ENCODE measurements around the gene LCN6.

Gene LCN6

GRCh38 chr9:136744773-136745172 is 3.6 kb downstream of the LCN6 start:
- no peak for DNase-seq (ENCODE audit: low read depth in 2 of 2)

DNA sequence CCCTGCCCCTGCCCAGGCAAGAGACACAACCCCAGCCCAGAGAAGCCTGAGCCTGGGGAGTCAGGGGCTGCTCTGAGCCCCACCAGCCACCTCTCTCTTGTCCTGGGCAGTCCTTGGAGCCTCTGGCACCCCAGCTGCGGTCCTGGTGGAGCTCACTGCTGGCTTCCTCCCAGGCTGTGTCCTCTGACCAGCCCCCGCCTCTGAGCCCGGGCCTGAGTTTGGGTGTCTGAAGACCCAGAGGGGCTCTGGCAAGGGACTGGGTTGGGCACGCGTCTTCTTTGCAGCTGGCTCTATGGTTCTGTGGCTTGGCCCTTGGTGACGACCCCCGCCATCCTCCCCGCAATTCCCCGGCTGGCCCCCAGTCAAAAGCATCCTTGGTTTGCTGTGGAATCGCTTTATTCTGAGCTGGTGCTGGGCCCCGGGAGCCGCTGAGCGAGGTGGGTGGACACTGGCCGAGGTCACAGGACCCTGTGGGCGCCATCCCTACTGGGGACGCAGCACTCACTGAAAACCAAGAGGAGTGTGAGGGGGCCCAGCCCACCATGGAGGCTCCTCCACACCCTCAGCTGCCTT is 4.6 kb downstream of the LCN6 start:
- no peak for DNase-seq (ENCODE audit: low read depth in 2 of 2)

- no peak for DNase-seq (ENCODE audit: low read depth in 2 of 2)
These were observed 5.5 kb downstream of the LCN6 start, which contains the start of gene LCN10 for GRCh38 chr9:136742591-136743391. TSS of gene LCN10 (minus strand) at chr9:136742940. CDS start at chr9:136742903, 37 bp downstream.

- DNase-seq (ENCODE audit: low read depth in 2 of 2), result no peak
These were observed 6.3 kb downstream of the LCN6 start for GRCh38 chr9:136741883-136742571.

DNA sequence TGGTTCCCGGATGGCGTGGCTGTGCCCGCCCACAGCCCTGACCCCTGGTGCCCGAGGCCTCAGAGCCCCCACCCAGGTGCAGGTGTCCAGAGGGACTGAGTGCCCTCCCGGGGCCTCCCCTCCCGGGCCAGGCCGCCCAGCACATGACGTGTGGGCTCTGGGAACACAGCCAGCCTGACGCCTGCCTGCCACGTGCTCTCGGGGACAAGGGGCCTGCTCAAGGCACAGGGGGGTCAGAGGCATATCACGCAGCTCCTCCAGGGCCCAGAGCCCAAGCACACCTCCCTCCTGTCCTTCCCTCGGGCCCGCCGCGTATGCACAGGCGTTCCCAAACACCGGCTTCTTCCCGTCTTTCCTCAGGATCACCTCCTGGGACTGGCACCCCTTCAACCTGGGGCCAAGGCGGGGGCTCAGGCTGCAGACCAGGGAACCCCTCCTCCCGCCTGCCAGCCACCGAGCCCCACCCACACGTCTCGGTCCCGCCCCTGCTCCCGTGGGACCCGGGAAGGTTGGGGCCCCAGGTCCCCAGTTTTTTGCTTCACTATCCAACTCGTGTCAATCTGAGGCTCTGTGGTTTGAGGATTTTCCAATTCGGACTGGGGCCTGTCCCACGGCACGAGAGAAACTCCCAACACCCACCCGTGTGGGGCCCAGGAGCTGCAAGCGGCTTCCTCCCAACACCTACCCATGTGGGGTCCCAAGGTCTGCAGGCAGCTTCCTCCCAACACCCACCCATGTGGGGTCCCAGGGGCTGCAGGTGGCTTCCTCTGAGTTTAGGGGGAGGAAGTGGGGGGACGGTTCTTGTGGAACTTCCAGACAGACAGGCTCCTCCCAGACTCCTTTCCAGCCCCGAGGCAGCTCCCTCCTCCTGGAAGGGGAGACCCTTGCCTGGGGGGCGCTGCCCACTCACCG is 7.1 kb downstream of the LCN6 start:
- DNase-seq (ENCODE audit: low read depth in 2 of 2), result no peak

DNA sequence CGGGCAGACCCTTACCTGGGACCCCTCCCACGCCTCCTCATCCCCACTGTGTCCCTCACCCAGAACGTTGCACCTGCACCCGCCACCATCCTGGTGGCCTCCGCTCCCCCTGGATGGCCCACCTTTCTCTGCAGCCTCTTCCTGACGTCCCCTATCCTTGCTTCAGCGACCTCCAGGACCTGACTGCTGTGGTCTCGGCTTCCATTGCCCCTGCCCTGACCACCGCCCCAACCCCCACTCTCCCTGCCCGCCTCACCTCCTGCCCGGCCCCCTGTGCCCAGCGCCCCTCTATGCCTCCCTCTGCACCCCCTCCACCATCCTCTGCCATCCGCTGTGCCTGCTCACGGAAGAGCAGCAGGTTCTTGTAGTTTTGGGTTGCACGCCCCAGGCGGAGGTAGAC is 7.8 kb downstream of the LCN6 start:
- DNase-seq (ENCODE audit: low read depth in 2 of 2), result no peak

GRCh38 chr9:136740069-136740468 is 8.3 kb downstream of the LCN6 start:
- DNase-seq (ENCODE audit: low read depth in 2 of 2), result no peak

DNA sequence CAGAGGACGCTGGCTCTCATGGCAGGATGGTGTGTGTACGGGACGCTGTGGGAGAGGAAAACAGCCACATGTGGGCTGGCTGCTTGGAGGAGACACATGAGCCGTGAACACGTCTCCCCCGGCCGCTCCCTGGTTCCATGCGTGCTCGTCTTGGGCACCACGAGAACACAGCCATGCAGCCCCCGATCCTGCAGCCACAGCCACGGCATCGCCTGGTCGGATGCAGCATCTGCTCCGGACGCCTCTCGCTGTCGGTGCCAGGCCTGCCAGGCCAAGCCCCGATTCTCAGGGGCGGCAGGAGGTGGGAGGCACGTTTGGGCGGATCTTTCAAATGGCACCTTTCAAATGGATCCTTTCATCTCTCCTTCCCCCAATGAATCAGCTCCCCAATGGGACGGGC is 8.8 kb downstream of the LCN6 start:
- no peak for DNase-seq (ENCODE audit: low read depth in 2 of 2)

- DNase-seq (ENCODE audit: low read depth in 2 of 2), result no peak
These were observed 9.4 kb downstream of the LCN6 start for GRCh38 chr9:136738960-136739359.

DNA sequence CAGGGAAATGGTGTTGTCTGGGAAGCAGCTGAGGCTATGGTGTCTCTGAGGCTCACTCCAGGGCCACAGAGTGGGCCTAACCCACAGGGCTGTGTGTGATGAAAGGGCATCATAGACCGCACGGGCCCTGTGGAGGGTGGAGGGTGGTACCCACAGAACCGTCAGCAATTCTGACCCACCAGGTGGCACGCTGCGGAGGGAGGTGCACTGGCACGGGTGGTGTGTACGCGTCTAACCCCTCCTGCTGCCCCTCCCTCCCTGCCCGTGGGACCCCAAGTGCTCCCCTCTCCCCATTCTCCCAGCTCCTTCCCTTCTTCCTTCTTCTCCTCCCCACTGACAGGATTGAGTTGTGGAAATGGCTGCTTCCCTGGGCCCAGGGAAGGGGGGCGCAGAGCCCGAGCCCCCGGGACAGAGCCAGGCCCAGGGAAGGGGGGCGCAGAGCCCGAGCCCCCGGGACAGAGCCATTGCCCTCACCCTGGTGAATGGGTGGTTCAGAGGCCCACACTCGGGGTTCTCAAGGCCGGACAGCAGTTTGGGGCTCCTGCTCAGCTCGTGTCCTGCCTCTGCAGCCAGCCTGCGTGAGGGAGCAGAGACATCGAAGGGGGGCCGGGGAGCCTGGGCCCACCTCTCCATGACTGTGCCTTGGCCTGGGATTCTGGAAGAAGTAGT is 12.4 kb downstream of the LCN6 start:
- DNase-seq (ENCODE audit: low read depth in 2 of 2), result no peak

GRCh38 chr9:136734837-136735496 is 13.4 kb downstream of the LCN6 start:
- DNase-seq (ENCODE audit: low read depth in 2 of 2), result no peak

DNA sequence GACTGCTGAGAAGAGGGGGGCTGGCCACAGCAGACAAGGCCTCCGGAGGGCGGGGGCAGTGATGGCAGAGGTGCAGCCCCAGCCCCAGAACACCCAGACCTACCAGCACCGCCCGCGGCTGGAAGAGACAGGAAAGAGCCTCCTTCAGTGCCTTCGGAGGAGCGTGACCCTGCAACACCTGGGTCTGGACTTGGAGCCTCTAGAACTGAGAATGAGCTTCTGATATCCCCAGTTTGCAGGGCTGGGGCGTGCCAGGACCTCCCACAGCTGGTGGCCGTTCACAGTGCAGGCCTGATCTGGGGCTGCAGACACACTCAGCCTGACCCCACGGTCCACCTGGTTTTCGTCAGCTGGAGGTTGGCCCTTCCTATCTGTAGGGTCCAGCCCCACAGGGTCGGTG is 14.7 kb downstream of the LCN6 start:
- no peak for DNase-seq (ENCODE audit: low read depth in 2 of 2)

DNA sequence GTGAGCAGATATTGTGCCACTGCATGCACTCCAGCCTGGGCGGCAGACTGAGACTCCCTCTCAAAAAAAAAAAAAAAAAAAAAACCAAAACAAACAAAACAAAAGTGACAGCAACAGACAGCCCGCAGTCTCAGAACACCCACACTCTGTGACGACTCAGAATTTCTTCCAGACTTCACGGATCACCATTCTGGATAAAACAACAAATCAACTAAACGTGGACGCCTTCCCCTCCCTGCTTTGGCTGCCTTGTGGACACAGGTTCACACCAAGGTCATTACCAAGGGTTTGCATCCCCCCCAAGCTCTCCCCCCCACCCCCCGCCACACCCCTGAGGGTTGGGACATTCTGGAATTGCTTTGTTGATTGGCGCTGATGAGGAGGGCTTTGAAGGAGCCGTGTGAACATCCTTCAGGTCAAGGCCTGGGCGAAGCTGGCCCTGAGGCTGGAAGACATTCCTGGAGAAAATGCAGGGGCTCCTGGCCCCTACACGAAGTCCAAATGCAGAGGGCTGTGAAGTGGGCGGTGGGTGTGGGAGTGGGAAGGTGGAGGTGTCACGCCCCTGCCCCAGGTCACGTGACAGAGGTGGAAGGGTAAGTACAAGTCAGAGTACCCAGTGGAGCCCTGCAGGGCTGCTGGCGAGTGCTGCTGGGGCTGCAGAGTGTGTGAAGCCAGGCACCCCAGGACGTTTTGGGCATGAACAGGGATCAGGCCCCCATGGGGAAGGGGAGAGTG is 15.7 kb downstream of the LCN6 start:
- no peak for DNase-seq (ENCODE audit: low read depth in 2 of 2)

DNA sequence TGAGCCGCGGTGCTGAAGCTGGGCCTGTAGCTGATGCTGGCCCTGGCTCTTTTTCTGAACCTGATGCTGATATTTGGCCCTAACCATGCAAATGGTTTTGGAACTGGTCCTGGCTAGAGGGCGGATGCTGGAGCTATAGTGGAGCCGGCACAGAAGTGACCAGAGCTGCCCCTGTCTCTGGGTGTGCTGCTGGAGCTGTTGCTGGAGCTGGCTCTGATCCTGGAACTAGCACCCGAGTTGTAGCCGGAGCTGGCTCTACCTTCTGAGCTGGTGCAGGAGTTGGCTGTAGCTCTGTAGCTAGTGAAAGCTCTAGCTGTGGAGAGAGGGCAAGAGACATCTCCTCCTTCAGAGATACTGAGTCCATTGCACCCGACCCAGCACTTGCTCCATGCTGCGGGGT is 18.4 kb downstream of the LCN6 start:
- DNase-seq (ENCODE audit: low read depth in 2 of 2), result no peak

DNA sequence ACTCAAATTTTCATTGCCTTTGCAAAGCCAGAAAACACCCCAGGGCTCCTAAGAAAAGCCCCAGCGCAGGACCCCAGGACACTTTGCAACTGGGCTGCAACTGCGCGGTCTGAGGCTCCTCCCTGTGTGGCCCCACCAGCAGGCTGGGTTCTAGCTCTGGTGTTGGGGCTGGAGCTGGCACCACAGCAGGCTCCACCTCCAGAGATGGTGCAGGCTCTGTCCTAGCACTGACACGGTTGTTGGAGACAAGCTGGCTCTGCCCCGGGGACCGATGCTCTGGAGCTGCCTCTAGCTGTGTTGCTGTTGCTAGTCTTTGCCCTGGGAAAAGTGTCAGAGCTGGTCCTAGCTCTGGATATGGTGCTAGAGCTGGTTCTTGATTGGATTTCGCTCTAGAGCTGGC is 19.2 kb downstream of the LCN6 start:
- DNase-seq (ENCODE audit: low read depth in 2 of 2), result no peak

DNA sequence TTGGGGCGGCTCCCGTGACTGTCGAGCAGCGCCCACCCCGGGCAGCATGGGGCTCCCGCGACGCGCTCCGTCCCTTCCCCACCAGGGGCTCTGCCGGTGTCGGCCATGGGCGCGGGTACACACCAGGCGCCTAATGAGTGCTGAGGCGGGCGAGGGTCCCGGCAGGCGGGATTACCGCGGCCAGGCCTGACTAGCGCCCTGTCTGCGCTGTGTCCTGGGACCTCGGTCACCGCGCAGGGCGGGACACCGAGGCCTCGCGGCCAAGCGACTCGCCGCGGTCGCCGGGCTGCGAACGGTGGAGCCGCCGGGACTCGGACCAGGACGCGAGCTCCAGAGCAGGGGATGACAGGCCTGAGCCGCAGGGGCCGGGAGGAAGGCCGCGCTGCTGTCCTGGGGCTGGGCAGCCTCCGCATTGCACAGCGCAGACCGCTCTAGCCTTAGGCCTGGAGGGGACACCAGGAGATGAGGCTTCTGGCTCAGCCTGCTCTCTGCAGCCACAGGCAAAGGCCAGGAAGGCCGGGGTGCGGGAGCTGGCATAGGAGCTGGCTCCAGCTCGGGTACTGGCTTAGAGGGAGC is 19.7 kb downstream of the LCN6 start:
- DNase-seq (ENCODE audit: low read depth in 2 of 2), result no peak

- peak; percentile 84 for DNase-seq (ENCODE audit: low read depth in 2 of 2)
These were observed 20.2 kb downstream of the LCN6 start for GRCh38 chr9:136728080-136728547.

DNA sequence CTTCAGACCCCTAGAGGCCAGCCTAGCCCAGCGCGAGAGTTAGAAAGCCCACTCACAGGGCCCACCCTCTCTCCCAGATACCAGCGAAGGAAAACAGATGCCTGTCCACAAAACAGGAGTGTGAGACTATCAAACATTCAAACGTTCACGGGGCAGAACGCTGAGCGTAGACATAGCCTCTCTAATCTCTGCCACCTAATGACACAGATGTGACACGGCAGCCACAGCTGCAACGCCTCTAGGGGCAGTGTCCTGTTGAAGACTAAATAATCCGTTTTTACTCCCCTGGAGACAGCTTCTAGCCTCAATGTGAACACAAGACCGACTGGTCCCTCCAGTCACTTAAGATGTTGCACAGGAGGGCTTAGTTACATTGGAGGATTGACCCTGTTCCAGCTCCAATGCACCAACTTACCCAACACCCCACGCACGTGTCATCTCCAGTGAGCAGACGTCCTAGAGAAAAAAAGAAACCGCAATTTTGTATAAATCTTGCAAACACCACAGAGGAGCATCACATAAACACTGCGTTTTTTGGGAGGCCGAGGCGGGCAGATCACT is 21.6 kb downstream of the LCN6 start:
- DNase-seq (ENCODE audit: low read depth in 2 of 2), result no peak

- no peak for DNase-seq (ENCODE audit: low read depth in 2 of 2)
These were observed 22.2 kb downstream of the LCN6 start for GRCh38 chr9:136726118-136726517.

All from stimulated activated CD8-positive, alpha-beta memory T cell treated with anti-CD3 and anti-CD28 coated beads, Interleukin-15, amount 100 ng/mL, for 48 hours (primary cell).